ENCODE data around the gene SMIM38.
"Not testable (repeated sequence)": the region's sequence is repeated elsewhere in the genome, so short reads cannot be mapped to it uniquely, and the experiment has no call there.

Gene SMIM38

DNA sequence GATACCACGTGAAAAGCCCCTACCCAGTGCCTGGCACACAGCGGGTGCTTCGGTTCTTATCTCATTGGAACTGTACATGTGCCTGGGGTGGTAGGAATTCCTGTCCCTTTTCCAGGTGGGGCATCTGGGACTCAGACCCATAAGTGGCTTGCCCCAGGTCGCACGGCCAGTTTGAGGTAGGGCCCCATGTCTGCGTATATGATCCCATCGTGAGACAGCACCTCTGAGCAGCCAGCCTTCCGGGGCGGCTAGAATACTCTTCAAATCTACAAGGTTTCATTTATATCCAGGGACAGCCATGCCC, 33.5 kb upstream of the SMIM38 start:
- no peak for DNase-seq (ENCODE audit: low read depth in 2 of 2)

DNA sequence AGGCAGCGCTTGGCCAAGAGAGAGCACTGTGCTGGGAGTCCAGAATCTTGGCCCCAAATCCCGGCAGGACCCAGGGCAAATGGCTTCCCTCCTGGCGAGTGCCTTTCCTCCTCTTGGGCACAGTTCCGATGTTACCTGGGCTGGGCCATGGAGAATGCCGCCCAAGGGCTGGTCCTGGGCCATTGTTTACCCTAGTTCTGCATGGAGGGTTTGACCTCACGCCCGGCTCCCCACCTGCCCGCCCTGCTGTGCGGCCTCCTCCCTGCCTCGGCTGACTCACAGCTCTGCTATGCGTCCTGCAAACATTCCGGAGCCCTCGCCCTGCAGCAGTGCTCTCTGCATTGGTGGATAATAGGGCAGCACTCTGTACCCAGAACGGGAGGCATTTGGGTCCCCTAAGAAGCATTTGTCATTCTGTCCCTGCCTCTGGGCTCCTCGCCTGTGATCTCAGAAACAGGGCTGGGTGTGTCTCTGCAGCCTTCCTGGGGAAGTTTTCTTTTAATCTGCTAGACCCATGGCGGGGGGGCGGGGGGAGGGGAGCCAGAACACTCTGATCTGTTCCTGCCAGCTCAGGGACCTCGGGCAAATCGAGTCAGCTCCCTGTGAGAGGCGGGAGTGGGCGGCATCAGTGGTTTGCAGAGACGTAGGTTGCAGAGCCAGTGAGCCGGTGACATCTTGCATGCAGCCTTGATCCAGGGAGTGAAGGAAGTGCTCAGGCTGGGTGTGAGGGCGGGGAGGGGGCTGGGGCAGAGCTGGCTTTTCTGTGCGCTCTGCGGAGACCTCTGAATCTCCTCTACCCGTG, 32.9 kb upstream of the SMIM38 start:
- DNase-seq (ENCODE audit: low read depth in 2 of 2) = no peak

DNA sequence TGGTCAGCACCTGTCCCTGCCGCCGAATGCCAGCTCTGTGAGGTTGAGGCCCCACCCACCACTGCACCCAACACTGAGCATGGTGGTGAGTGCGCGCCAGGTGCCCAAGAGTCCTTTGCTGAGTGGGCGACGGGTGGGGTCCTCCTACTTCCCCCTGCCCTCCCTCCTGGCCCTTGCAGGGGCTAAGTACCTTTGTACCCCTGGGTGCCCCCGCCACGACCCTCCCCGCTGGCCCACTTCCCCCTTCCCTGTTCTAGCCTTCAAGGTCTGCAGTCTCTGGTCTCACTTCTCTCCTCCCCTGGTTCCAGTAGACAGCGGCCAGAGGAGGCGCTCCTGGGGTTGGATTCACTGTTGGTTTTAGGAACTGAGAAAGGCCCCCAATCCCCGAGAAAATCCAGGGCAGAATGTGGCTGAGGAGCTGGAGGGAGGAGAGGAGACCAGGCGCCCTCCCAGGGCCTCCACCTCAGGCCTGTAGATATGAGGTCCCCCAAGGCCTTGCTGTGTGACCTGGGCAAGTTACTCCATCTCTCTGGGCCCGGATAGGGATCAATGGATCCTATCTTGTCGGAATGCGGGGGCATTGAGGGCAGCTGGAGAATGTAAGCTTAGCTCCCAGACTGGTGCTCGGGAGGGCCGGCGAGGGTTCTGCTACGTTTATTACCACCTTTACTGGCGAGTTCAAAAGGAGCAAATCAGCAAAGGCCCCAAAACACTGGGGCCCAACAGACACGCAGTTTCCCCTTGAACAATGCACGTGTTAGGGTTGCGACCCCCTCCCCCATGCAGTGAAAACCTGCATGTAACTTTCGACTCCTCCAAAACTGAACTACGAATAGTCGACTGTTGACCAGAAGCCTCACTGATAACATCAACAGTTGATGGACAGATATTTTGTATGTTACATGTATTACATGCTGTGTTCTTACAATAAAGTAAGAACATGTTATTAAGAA, 31.9 kb upstream of the SMIM38 start:
- no peak for DNase-seq (ENCODE audit: low read depth in 2 of 2)

DNA sequence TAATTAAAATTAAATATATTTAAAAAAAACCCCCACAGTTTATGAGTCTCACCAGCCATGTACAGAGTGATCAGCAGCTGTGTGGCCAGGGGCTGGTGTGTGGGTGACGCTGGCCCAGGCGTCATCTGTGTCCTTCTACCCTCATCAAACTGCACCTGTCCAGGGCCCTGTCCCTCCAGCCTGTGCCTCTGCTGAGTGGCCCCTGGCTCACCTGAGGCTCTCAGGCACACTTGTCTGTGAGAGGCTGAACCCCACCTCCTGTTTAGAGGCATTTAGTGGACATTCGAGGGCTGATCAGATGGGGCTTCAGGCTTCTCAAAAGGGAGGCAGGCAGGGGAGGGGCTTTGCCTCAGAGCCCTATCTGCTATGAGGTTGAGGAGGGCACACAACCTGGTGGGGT, 29.9 kb upstream of the SMIM38 start:
- DNase-seq (ENCODE audit: low read depth in 2 of 2) = no peak

DNA sequence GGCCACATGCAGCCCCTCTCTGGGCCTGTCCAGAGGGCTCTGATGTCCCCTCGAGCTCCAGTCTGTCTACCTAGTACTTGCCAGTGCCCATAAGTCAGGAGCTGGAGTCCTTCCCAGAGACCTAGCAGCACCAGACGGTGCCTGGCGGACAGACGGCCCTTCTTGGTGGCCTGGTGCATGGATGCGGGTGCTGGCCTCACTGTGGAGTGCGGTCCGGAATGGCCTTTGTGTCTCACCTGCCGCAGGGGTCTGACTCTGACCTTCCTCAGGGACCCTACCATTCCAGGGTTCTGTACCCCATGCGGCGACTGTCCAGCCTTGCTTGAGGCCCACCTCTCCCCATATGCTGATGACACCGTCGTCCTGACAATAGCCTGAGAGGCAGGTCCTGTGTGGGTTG, 29.4 kb upstream of the SMIM38 start:
- no peak for DNase-seq (ENCODE audit: low read depth in 2 of 2)

DNA sequence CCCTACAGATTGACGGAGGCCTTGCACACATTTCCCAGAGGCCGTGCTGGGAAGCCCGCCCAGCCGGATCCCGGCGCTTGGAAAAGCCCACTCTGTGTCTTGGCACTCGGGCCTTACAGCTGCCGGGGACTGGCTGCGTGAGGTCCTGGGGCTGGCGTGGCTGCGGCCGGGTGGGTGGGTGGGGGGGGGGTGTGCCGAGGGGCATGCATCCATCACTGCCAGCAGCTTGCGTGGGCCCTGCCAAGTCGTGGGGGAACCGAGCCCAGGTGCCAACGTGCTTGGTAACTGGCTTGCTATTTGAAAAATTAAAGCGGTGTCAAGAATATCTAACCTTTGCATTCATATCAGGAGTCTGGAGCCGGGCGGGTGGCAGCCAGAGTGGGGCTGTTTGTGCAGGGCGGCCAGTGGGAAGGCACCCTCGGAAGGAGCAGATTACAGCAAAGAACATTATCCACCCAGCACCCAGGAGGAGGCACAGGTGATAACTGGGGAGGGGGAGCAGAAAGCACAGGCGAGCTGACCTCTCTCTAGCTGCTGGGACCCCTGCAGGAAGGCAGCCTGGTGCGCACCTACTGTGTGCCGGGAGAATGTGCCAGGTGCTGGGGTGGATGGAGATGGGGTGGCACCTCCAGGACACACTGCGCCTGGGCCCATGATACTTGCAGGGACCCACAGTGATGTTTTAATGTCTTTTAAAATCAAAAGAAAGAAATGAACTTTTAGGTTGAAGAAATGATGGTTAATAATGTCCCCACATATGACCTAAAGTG, 28.5 kb upstream of the SMIM38 start:
- DNase-seq (ENCODE audit: low read depth in 2 of 2) = no peak

DNA sequence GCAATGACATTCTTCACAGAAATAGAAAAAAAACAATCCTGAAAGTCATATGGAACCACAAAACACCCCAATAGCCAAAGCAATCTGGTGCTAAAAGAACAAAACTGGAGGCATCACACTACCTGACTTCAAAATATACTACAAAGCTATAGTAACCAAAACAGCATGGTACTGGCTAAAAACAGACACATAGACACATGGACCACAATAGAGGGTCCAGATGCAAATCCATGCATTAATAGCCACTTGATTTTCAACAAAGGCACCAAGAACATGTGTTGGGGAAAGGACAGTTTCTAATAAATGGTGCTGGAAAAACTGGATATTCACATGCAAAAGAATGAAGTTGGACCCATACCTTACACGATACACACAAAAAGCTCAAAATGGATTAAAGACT, 27.9 kb upstream of the SMIM38 start:
- no peak for DNase-seq (ENCODE audit: low read depth in 2 of 2)

DNA sequence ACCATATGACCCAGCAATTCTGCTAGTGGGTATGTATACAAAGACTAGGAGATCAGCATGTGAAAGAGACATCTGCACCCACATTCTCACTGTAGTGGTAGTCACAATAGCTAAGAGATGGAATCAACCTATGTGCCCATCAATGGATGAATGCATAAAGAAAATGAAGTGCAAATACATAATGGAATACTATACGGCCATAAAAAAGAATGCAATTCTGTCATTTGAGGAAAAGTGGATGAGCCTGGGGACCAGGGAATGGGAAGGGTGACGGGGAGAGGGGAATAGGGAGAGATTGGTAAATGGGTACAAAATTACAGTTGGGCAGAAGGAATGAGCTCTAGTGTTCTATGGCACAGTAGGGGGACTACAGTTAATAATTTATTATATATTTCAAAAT, 26.7 kb upstream of the SMIM38 start:
- no peak for DNase-seq (ENCODE audit: low read depth in 2 of 2)

DNA sequence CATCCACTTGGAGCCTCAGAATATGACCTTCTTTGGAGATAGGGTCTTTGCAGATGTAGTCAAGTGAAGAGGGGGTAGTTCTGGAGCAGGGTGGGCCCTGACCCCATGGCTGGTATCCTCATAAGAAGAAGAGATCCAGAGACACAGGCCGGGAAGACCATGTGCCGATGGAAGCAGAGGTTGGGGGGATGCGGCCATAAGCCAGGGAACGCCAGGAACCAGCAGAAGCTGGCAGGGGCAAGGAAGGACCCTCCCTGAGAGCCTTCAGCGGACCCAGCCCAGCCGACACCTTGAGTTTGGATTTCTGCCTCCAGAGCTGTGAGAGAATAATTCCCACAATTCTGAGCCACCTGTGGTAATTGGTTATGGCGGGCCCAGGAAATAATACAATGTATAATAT, 26.1 kb upstream of the SMIM38 start:
- DNase-seq (ENCODE audit: low read depth in 2 of 2) = no peak

DNA sequence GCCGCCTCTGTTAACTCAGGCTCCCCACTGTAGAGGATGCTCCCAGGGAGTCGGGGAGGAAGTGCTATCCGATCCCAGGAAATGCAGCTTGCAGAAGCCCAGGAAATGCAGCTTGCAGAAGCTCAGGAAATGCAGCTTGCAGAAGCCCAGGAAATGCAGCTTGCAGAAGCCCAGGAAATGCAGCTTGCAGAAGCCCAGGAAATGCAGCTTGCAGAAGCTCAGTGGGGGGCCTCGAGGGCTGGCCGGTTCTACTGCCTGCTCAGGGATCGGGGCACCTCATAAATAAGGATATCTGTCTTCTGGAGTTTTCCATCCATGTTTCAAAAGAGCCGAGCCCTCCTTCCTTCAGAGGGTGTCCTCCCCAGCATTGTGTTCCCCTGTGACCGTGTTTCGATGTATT, 25.1 kb upstream of the SMIM38 start:
- no peak for DNase-seq (ENCODE audit: low read depth in 2 of 2)

DNA sequence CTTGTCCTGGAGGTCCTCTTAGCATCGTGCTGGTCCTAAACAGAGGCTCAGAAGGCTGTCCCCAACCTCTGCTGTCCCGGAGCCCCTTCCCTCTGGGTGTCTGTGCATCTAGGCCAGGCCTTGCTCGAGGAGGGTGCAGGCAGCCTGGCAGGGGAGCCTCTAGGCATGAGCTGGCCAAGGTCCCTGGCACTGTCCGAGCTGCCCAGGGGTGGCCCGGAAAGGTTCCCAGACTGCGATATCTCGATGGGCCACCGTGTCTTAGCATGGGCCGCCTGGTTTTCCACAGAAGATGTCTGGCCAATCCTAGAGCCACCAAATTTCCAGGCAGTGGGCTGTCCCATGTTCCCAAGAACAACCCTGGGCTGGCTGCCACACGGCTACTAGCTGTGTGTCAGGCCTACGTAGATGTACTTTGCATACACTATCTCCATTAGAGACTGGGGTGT, 24.6 kb upstream of the SMIM38 start:
- no peak for DNase-seq (ENCODE audit: low read depth in 2 of 2)

DNA sequence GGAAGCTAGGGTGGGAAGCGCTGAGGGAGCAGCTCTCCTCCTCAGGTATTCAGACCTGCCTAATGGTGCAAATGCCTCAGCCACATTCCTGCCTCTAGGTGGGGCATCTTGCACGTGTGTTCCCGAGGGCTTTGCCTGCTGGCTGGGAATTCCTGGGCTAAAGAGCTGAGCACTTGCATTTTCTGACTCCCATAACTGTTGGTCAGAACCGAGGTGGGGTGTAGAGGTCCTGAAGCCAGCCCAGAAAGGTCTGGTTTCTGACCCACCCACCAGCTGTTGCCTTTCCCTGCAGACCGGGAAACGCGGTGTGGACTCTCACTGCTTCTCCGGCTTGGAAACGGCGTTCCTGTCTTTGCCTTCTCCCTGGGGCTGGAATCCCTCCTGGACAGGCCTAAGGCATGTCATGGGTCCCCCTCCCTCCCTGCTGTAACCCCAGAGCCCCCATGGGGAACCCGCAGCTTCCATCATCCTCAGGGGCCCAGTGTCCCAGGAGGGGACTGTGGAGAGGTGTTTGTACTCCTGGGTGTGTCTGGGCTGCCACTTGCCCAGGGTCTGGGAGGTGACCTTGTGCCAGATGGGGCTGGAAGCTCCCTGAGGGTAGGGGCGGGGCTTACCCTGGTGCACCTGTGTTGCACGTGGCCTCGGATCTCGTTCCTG, 24.0 kb upstream of the SMIM38 start:
- DNase-seq (ENCODE audit: low read depth in 2 of 2) = no peak

DNA sequence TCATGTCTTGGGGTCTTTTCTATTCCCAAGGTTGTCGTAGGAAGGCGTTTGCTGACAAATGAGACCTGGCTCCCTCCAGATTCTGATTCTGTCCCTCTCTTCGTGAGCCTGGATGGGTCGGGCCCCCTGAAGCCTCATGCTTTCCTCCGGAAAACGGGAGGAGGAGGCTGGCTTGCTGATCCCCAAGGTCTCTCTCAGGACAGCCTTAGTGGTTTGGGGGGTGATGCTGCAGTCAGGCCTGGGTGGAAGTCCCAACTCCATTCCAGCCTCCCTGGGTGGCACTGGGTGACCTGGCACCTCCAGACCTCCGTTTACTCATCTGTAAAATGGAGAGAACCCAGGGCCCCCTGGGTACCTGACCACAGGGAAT, 23.4 kb upstream of the SMIM38 start:
- DNase-seq (ENCODE audit: low read depth in 2 of 2) = no peak

DNA sequence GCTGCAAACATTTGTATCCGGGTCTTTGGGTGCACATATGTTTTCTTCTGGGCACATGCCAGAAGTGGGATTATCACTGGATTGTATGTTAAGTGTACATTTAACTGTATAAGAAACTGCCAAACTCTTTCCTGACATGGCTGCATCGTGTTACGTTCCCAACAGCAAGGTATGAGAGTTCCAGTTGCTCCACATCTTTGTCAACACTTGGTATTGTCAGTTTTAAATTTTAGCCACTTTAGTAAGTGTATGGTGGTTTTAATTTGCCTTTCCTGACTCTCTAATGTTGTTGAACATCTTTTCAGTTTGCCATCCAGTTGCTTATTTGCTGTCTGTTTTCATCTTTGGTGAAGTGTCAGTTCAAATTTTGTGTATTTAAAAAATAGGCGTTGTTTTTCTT, 22.5 kb upstream of the SMIM38 start:
- DNase-seq (ENCODE audit: low read depth in 2 of 2) = no peak

DNA sequence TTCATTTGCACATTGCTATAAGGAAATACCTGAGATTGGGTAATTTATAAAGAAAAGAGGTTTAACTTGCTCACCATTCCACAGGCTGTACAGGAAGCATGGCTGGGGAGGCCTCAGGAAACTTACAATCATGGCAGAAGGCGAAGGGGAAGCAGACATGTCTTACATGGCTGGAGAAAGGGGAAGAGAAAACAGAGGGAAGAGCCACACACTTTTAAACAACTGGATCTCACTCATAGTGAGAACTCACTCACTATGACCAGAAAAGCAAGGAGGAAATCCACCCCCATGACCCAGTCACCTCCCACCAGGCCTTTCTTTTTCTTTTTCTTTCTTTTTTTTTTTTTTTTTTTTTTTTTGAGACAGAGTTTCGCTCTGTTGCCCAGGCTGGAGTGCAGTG, 21.6 kb upstream of the SMIM38 start:
- not testable (repeated sequence) for DNase-seq (ENCODE audit: low read depth in 2 of 2)

DNA sequence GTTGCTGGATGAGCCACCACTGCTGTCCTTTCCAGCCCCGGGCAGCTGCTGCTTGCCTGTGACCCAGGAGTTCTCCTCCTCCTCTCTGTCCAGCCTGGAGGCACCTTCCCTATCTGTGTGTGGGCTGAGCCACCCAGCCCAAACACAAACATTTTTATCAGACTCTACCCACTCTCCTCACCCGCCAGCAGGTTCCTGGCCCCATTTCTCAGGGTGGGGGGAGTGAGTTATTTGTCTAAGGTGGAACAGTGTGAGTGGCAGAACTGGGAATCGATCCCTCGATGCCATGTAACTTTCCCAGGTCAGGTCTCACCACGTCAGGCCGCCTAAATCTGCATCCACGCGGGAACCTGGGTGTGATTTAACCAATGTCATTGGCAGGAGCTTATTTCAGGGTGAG, 20.8 kb upstream of the SMIM38 start:
- DNase-seq (ENCODE audit: low read depth in 2 of 2) = no peak

DNA sequence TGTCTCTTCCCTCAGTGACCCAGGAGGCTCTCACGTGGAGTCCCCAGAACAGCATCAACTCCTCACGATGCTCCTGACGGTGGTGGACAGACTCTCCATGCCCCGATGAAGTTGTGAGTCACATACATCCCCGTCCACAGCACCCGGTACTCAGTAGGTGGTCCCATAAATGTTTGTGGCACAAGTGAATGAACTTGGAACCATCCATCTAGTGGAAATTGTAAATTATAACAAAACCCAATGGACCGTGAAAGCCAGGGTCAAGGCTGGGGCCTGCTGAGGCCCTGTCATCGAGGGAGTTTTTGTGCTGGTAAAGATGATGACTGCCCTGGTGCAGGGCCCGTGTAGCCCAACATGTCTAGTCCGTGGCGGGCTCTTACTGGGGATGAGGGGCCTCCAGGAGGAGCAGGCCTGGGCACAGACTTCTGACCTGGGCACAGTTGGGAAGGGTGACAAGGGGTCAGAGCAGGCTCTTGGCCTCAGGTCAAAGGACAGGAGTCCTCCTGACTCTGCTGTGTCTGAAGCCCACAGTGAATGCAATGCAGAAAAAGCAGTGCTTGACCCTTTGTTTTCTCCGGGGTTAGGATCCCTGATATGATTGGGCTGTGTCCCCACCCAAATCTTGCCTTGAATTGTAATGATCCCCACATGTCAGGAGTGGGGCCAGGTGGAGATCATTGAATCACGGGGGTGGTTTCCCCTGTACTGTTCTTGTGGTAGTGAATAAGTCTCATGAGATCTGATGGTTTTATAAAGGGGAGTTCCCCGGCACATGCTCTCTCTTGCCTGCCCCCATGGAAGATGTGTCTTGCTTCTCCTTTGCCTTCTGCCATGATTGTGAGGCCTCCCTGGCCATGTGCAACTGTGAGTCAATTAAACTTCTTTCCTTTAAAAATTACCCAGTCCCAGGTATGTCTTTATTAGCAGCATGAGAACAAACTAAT, 20.0 kb upstream of the SMIM38 start:
- no peak for DNase-seq (ENCODE audit: low read depth in 2 of 2)

DNA sequence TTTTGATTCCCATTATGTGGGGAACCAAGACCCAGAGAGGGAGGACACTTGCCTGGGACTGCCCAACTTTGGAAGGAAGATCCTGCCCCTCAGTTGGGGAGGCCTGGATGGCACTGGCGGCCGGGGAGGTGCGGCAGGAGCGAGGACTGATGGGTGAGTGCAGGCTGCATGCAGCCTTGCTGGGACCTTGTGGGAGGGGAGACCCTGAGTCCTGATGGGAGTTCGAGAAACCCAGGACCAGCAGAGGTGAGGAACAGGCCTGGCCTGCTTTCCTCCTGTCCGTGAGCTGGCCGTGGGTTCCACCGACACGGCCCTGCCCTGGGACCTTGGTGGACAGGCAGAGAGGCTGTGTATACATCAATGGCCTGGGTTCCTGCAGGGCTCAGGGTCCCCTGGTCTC, 19.3 kb upstream of the SMIM38 start:
- DNase-seq (ENCODE audit: low read depth in 2 of 2) = no peak

DNA sequence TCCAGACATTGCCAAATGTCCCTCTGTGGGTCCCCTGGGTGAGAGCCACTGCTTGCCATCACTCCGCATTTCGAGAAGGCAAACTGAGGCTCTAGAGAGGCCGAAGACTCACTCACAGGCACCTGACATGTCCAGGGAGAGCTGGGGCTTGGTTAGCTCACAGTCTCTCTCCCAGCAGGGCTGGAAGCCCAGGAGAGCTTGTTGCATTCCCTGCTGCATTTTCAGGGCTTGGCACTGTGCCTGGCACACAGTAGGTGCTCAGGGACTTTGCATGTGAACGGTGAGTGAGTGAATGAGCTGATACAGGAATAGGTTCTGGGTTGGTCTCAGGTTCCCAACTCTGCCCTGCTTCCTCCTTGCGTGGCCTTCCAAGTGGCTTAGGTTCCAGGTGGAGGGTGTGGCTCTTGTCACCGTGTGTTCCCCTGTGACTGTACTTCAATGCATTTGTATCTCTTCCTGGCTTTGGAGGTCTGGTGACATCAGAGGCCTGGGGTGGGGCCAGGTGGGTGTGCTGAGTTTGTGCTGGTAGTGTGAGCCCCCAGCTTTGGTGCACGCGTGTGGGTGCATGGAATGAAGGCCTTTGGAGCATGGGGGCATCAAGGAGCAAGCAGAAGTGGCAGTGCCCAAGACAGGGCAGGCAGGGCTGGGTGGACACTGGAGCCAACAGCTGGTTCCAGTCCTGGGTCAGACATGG, 18.4 kb upstream of the SMIM38 start:
- no peak for DNase-seq (ENCODE audit: low read depth in 2 of 2)

DNA sequence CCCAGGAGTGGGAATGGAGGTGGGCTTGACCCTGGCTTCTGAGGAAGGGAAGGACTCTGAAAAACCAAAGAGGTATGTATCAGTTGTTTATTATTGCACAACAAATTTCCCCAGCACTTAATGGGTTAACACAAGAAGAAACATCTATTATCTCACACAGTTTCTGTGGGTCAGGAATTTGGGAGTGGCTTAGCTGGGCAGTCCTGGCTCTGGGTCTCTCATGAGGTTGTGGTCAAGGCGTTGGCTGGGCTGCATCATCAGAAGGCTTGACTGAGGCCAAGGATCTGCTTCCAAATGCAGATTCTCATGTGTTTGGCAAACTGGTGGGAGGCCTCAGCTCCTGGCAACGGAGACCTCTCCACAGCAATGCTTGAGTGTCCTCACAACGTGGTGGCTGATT, 17.5 kb upstream of the SMIM38 start:
- DNase-seq (ENCODE audit: low read depth in 2 of 2) = no peak

Measured in stimulated activated CD8-positive, alpha-beta memory T cell treated with anti-CD3 and anti-CD28 coated beads, Interleukin-7, amount 100 ng/mL, for 1 hour (primary cell).